Sigmoid colon (tissue), 3 donors: ENCODE data around the gene POLR3GL.

Source experiments
- CTCF ChIP-seq, 4 experiments: fragments of 450-650 bp in 3 of 4; fragments of 200-600 bp in 1 of 4; IDR thresholded peaks; one replicate each; pipeline ENCODE4 v1.5.1; 2016 to 2019; ENCODE audit warnings: antibody characterized with exemption in 4 of 4, mild to moderate bottlenecking in 3 of 4, moderate library complexity in 2 of 4
- POLR2A ChIP-seq, 2 donors: fragments of 450-650 bp; IDR thresholded peaks; one replicate each; pipeline ENCODE4 v1.6.1; 2016; ENCODE audit warnings: antibody characterized with exemption in 2 of 2, mild to moderate bottlenecking in 2 of 2, moderate library complexity in 2 of 2

GRCh38 chr1:145997016-145997717, 32.7 kb downstream of the POLR3GL start:
- TF ChIP-seq CTCF (IDR thresholded peaks at IDR 0.05): no peak
- TF ChIP-seq POLR2A (IDR thresholded peaks at IDR 0.05): no peak
